Testis (tissue), 3 donors: ENCODE results near the gene TBC1D19. TPM values are rescaled to one million over a fixed set of nuclear protein-coding genes. Genes with fewer than 3 reads are reported as not detected.

Experiments
- DNase-seq: peaks from one replicate; pipeline ENCODE4 v3.0.0-alpha.2; 2019
- H3K27ac ChIP-seq, 2 donors: fragments of 200-600 bp; sonication (generic); one replicate each; pipeline ENCODE4 v1.5.1; 2019
- H3K27me3 ChIP-seq: fragments of 200-600 bp; sonication (generic); one replicate; pipeline ENCODE4 v1.5.1; 2019
- H3K36me3 ChIP-seq: fragments of 200-600 bp; sonication (generic); one replicate; pipeline ENCODE4 v1.5.1; 2017; ENCODE audit warnings: low read depth; ENCODE audit errors: missing control alignments
- H3K4me1 ChIP-seq: fragments of 200-600 bp; sonication (generic); one replicate; pipeline ENCODE4 v1.5.1; 2019
- H3K4me3 ChIP-seq, 2 donors: fragments of 200-600 bp; sonication (generic); one replicate each; pipeline ENCODE4 v1.5.1; 2017 to 2019
- H3K9me3 ChIP-seq: fragments of 200-600 bp; sonication (generic); one replicate; pipeline ENCODE4 v1.5.1; 2017
- POLR2A ChIP-seq: fragments of 450-650 bp; IDR thresholded peaks from one replicate; pipeline ENCODE4 v1.6.1; 2017; ENCODE audit warnings: antibody characterized with exemption, mild to moderate bottlenecking, moderate library complexity
- WGBS, 2 donors: methylation state at CpG; one replicate each; pipeline ENCODE4 v1.1.5; 2018; 5-methylcytosine and 5-hydroxymethylcytosine counted together
- intact Hi-C: fragments of 100-400 bp; cut with DNase I; formaldehyde crosslinking; loops from one replicate; pipeline ENCODE4 v1.15.1; 2023; ENCODE audit warnings: low total_unique reads
- polyA plus RNA-seq: library from polyadenylated mRNA; stranded (reverse); fragments of 350-450 nt; fragmentation: Illumina TruSeq; extraction: RNeasy Lipid Tissue Mini Kit (QIAGEN cat#74804); gene quantifications from one replicate; pipeline ENCODE4 v1.2.3, GENCODE V29; 2014; ENCODE audit warnings: low read depth, low replicate concordance; ENCODE audit not compliant: insufficient read depth
- total RNA-seq, 2 donors: library from RNA; depleted of rRNA; stranded (reverse); fragments of >200 nt; gene quantifications; one replicate each; pipeline ENCODE4 v1.2.3, GENCODE V29; 2016
- TF ChIP-seq, protein P1 (sequence below), 3 experiments: fragments of 450-650 bp in 2 of 3; fragments of 200-600 bp in 1 of 3; sonication (generic) in 1 of 3; IDR thresholded peaks; one replicate each; pipeline ENCODE4 v1.5.1; 2016 to 2019; ENCODE audit warnings: antibody characterized with exemption in 3 of 3, mild to moderate bottlenecking in 2 of 3, moderate library complexity in 1 of 3

The TBC1D19 gene
- total and polyA plus RNA-seq, 3 donors from 2014 or later, result 5.7 to 20.2 (median 13.9) TPM

GRCh38 chr4:26724534-26724933 lies 140.7 kb downstream of the TBC1D19 start:
- no peak for DNase-seq
- Histone ChIP-seq H3K36me3 (no peaks in the 10 kb centered on the region), H3K27ac (no peak overlapping the region), H3K4me3 (no peak overlapping the region), H3K27me3 (no peaks in the 10 kb centered on the region), H3K9me3 (no peaks in the 10 kb centered on the region), H3K4me1 (no peaks in the 10 kb centered on the region)
- TF ChIP-seq, protein P1, sequence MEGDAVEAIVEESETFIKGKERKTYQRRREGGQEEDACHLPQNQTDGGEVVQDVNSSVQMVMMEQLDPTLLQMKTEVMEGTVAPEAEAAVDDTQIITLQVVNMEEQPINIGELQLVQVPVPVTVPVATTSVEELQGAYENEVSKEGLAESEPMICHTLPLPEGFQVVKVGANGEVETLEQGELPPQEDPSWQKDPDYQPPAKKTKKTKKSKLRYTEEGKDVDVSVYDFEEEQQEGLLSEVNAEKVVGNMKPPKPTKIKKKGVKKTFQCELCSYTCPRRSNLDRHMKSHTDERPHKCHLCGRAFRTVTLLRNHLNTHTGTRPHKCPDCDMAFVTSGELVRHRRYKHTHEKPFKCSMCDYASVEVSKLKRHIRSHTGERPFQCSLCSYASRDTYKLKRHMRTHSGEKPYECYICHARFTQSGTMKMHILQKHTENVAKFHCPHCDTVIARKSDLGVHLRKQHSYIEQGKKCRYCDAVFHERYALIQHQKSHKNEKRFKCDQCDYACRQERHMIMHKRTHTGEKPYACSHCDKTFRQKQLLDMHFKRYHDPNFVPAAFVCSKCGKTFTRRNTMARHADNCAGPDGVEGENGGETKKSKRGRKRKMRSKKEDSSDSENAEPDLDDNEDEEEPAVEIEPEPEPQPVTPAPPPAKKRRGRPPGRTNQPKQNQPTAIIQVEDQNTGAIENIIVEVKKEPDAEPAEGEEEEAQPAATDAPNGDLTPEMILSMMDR (IDR thresholded peaks at IDR 0.05), result no peak
- no peak for TF ChIP-seq POLR2A
- intact Hi-C loops, result loop anchor here (10.0 kb wide), 1 partner anchor 260 kb away; no protein-coding TSS in a partner anchor

DNA sequence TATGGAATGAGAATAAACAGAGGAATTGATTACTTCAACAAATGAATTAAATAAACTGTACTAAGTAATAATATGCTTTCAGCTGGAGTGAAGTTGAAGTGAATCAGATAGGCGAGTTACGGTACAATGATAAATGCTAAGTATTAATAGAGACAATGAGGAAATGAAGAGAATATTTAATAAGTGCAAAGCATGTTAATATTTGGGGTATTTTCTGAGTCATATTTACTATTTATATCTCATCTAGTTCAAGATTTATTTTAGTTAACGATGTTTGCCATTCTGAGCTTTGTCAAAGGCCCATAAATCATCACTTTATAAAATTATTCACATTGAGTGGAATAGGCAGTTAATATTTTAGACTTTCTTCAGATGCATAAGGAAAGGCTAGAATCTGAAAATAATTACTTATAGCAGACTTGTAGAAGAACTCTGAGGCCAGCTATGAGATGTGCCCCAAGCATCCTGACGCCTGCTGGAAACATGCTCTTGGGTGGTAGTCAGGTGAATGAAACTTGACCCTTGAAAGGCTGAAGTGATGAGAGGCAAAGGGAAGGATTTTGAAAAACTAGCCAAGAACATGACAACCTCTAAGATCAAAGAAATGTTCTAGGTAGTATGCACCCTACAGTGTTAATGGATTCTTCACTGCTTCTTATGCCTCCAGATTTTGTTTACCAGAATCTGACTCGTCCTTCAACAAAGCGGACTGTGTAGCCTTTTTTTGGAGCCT lies 142.9 kb downstream of the TBC1D19 start:
- TF ChIP-seq POLR2A, result no peak
- intact Hi-C loops, result loop anchor here (10.0 kb wide), 1 partner anchor 262 kb away; no protein-coding TSS in a partner anchor
- no peaks in the 10 kb centered on the region for H3K36me3 ChIP-seq
- no peak for DNase-seq
- WGBS, 2 donors, result 89 to 93% methylated on average over 6 of the region's 6 CpGs
- H3K4me3 ChIP-seq, result no peak overlapping the region
- H3K27me3 ChIP-seq, result no peaks in the 10 kb centered on the region
- H3K4me1 ChIP-seq, result no peaks in the 10 kb centered on the region
- no peak overlapping the region for H3K27ac ChIP-seq
- no peaks in the 10 kb centered on the region for H3K9me3 ChIP-seq

- DNase-seq, result no peak
- H3K9me3 ChIP-seq, result no peaks in the 10 kb centered on the region
- H3K27ac ChIP-seq, result no peak overlapping the region
- H3K27me3 ChIP-seq, result no peaks in the 10 kb centered on the region
- H3K4me3 ChIP-seq, result no peak overlapping the region
- H3K36me3 ChIP-seq, result no peaks in the 10 kb centered on the region
- TF ChIP-seq POLR2A, result no peak
- TF ChIP-seq, protein P1 (IDR thresholded peaks at IDR 0.05), result no peak
- no peaks in the 10 kb centered on the region for H3K4me1 ChIP-seq
- intact Hi-C loops, result loop anchor here (10.0 kb wide), 1 partner anchor 263 kb away; no protein-coding TSS in a partner anchor
Observed at GRCh38 chr4:26727844-26728243, 144.0 kb downstream of the TBC1D19 start.

- TF ChIP-seq, protein P1 (IDR thresholded peaks at IDR 0.05), result no peak
- no peak for TF ChIP-seq POLR2A
Observed at GRCh38 chr4:26729027-26729426, 145.1 kb downstream of the TBC1D19 start.

GRCh38 chr4:26729547-26729946 lies 145.7 kb downstream of the TBC1D19 start:
- WGBS, 2 donors, result 0% methylated on average over 1 of the region's 1 CpG
- H3K9me3 ChIP-seq, result no peaks in the 10 kb centered on the region
- no peak overlapping the region for H3K4me3 ChIP-seq
- no peak overlapping the region for H3K27ac ChIP-seq
- H3K27me3 ChIP-seq, result no peaks in the 10 kb centered on the region
- no peak for DNase-seq
- no peaks in the 10 kb centered on the region for H3K36me3 ChIP-seq
- no peaks in the 10 kb centered on the region for H3K4me1 ChIP-seq
- intact Hi-C loops, result loop anchor here (10.0 kb wide), 1 partner anchor 265 kb away; no protein-coding TSS in a partner anchor
- TF ChIP-seq, protein P1 (IDR thresholded peaks at IDR 0.05), result no peak
- TF ChIP-seq POLR2A, result no peak

More at GRCh38 chr4:26729027-26729426, 145.1 kb downstream of the TBC1D19 start:
- intact Hi-C loops, result loop anchor here (10.0 kb wide), 1 partner anchor 264 kb away; no protein-coding TSS in a partner anchor
- 75 to 77% methylated on average over 3 of the region's 3 CpGs for WGBS, 2 donors
- H3K27me3 ChIP-seq, result no peaks in the 10 kb centered on the region
- no peaks in the 10 kb centered on the region for H3K9me3 ChIP-seq
- no peaks in the 10 kb centered on the region for H3K36me3 ChIP-seq
- H3K27ac ChIP-seq, result no peak overlapping the region
- H3K4me3 ChIP-seq, result no peak overlapping the region
- DNase-seq, result no peak
- H3K4me1 ChIP-seq, result no peaks in the 10 kb centered on the region
